Stimulated activated CD8-positive, alpha-beta memory T cell treated with anti-CD3 and anti-CD28 coated beads, Interleukin-4, amount 100 ng/mL, for 48 hours (primary cell): ENCODE results near the gene DCUN1D3.

ENCODE experiments used
- DNase-seq: peaks from one replicate; pipeline ENCODE4 v3.0.0-alpha.2; 2020

The DCUN1D3 gene

GRCh38 chr16:20918486-20919239 is 18.5 kb upstream of the DCUN1D3 start:
- peak; percentile 33 for DNase-seq

GRCh38 chr16:20916942-20917341 is 16.8 kb upstream of the DCUN1D3 start:
- no peak for DNase-seq

DNA sequence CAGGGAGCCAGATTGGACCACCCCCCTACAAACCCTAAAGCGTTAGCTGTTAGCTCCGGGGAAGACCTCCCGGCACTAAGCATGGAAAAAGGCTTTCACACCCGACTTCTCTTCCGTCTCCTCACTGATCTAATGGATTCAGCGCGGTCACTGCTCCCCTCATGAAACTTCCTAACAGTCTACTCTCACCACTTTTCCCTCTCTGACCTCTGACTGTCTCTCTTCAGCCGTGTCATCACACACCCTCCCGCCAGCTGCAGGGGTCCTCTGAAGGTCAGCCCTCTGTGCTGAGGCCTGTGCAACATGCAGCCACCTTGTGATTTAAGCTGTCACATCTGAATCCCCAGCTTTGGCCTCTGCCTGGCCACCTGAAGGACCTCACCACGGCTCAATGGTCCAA is 16.1 kb upstream of the DCUN1D3 start:
- no peak for DNase-seq

GRCh38 chr16:20911361-20911760 is 11.2 kb upstream of the DCUN1D3 start:
- no peak for DNase-seq

GRCh38 chr16:20910781-20911321 is 10.7 kb upstream of the DCUN1D3 start:
- DNase-seq: no peak

GRCh38 chr16:20906341-20907255 is 6.4 kb upstream of the DCUN1D3 start:
- no peak for DNase-seq

DNA sequence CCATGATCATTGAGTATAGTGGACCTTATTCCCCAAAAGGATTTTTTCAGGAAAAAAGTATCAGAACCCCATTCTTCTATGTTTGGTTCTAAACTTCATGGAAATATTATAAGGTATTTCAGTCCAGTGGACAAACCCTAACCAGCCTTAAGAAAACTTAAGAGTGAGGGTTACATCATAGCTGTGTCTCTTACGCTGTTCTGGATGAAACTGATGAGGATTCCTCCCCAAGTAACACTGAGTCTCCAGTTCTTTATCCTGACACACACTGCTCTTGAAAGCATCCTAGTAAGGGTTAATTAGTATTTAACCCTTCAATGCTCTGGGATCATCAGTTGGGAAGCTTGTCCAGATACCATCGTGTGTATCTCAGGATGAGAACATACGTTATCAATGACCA is 5.4 kb upstream of the DCUN1D3 start:
- no peak for DNase-seq

DNA sequence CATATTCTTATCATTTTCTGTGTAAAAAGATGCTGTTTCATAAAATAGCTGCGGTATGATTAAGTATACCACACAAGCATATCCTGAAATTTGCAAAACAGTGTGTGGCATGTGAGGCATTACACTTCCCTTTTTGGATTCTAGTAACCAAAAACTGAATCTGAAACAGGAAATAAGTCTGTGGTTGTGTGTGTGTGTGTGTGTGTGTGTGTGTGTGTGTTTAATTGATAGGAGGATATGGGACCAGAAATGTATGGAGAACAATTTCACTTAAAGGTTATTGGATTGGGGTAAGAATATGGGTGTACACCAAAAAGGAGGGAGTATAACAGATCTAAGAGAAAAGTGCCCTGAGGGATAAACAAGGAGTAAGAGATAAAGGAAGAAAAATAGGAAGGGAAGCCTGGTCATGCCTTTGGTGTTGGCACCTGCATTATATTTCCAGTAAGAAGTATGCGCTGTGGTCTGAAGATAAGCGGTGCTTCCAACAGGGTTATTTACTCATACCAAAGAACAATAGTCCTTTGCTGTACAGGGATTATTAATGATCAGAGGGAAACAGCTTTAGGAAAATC is 4.4 kb upstream of the DCUN1D3 start:
- no peak for DNase-seq

DNA sequence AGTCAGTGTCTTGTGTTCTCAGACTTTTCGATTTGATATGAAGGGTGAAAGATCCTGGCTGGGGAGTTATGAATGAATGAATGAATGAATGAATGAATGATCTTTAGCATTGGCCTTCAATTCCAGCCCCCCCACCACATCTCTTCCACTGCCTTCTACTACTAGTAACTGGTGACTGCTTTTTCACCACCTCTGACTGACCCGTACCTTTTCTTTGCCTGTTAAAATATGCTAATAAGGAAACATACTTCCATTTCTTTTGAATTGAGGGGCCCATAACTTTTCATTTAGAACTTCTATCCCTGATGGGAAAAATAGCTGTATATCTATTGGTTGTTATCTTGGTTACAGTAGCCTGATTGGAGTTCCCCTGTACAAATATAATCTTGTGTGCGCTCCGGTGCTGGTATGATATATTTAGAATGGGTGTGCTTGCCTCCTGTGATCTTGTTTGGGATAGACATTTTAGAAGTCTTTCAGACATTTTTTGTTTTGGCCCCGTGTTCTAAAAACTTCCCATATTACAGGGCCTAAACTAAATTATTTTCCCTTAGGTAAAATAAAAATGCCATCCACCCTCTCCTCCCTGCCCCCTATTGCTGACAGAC is 3.8 kb upstream of the DCUN1D3 start:
- no peak for DNase-seq

DNA sequence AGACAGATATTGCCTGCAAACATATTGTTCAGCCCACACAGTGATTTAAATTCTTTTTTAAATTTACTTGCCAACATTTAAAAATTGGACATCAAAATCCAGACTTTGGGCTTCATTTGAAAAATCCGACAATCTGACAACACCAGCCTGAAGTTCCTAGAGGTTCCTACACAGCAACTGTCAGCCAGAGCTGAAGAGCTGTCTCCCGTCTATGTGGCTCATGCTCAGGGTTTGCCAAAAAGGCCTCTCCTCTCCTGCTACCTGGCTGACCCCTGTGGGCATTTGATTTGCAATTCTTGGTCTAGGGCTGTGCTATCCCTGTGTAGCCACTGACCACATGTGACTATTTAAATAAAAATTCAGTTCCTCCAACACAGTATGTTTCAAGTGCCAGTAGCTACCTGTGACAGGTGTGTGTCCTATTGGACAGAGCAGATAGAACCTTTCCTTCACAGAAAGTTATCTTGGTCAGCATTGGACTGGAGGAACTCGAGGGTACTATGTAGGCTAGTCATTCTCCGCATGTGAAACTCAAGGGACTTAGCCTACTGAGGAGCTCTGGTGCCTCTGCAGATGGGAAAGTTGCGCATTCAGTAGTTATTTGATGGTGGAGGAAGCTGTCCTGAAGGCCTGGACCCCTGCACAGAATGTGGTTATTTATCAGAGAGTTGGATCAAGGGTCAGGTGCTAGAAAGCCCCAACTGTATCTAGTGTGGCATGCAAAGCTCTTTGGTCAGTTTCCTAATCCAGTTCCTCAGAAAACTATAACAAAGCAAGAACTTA is 3.1 kb upstream of the DCUN1D3 start:
- no peak for DNase-seq

- no peak for DNase-seq
These were observed 2.3 kb upstream of the DCUN1D3 start for GRCh38 chr16:20902426-20902825.

DNA sequence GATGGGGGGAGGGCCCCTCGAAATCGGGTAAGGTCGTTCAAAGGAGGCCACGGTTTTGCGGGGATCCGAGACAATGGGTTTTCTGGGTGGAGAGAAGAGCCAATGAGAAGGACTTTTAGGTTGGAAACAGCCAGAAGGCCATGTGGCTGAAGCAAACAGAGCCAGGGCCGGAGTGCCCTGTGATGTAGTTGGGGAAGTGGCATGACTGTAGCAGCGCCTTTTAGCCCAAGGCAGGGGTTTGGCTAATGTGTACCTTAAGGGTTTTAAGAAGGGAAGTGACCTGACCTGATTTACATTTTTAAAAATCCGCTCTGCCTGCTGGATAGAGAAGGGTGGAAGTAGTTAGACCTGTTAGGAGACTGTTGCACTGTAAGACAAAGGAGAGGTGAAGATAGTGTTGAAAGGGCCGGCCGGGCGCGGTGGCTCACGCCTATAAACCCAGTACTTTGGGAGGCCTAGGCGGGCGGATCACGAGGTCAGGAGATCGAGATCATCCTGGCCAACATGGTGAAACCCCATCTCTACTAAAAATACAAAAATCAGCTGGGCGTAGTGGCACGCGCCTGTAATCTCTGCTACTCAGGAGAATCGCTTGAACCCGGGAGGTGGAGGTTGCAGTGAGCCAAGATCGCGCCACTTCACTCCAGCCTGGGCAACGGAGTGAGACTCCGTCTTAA is 1.4 kb upstream of the DCUN1D3 start:
- DNase-seq: peak; percentile 47

DNA sequence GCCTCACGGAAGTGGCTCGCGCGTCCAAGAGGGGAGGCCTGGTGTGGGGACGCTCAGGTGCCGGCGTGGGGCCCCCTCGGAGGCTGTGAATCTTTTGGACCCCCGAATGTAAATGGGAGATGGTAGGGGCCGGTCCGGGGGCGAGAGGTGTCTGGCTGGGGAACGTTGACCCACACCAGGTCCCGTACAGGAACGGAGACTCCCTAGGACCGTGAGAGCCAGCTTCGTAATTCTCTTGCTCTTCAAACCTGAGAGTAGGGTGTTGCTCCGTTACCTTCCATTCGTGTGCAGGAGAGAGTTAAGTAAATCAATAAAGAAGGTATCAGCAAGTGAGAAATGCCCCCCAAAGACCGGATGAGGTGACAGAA is 894 bp upstream of the DCUN1D3 start:
- no peak for DNase-seq

DNA sequence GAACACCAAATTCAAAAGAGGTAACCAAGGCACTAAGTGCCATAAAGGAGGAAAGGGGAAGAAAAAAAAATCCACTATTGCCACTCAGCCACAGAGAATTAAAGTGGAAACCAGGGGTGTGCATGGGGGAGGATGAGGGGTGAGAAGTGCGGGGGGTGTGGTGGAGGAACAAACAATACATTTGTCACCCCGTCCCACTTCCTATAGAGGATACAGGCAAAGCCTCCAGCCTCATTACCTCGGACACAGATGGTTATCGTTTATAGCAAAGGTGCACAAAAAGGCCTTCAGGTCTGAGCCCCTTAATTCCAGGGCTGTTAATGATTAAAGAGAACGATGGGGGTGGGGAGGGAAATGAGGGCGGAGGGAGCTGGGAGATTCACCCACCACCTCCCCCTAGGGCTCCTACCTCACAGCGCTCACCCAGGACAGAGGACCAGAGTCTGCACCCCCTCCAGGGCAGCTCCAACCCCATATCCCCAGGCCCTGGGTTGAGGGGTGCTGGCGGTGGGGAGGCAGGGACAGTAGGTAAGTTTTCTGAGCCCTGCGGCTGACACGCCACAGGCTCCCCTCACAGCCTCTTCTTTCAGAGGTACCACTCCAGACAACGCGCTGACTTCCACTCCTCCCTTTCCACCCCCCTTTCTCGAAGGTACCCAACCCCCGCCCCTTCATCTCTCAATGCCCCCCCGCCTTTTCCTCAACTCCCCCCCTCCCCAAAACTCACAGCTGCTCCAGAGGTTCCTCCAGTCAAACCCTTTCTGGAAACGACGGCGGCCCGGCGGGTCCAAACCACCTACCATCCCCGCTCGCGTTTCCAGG is 470 bp downstream of the DCUN1D3 start:
- DNase-seq: peak; percentile 31

- no peak for DNase-seq
These were observed 1.1 kb downstream of the DCUN1D3 start for GRCh38 chr16:20899071-20899470.

DNA sequence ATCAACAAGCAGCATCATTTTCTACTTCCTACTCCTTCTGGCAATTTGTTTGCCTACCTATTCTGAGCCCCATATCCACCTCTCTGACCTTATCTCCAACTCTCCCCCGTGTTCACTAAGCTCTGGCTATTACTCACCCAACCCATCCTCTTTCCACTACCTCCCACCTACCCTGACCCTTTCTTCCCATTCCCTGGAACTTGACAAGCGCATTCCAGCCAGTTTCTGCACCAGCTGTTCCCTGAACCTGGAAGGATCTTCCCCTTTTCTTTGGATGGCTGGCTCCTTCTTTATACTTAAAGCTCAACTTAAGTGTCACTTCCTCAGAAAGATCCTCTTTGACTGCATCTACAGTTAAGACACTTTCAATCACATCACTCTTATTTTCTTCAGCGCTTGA is 2.2 kb downstream of the DCUN1D3 start:
- DNase-seq: no peak

DNA sequence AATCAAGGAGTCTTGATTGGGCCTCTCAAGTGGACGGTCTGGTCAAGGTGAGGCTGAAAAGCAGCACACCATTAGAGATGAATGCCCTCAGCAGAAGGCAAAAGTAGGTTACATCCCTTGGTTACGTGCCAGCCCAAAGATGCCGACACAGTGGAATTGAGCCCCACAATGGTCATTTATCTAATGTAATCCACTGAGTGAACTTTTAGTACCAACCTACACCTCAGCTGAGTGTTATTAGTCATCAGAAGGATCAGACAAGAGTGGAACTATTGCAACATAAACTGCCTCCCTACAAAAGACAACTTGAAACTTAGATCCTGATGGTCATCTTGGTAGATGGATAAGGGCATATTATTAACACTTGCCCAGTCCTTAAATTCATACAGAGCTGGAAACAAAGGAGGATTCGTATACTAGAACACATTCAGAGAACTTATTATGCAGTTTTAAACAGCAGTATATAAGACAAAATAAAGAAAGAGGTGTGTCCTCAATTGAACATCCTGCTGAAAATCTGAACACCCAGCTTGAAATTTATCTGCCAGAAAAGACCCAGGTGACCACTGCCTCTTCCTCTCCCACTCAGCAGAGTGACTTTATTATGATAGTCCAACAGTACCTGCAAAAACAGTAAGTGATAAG is 2.8 kb downstream of the DCUN1D3 start:
- no peak for DNase-seq

DNA sequence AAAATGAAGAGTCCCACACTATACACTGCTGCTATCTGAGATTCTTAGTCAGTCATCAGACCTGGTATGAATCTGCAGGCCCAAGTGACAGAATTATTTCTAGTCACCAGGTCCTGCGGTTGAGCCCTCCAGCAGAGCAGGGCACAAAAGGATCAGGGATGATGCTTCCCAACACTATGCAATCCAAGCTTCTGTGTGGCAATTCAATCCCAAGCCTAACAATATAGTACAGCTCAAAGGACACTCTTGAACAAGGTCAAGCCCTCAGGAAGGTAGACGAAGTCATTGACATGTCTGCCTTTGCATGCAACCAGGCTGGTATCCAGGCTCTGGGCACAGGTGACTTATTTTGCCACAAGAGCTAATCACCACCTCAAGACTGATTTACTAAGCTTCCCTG is 5.8 kb downstream of the DCUN1D3 start:
- DNase-seq: no peak

DNA sequence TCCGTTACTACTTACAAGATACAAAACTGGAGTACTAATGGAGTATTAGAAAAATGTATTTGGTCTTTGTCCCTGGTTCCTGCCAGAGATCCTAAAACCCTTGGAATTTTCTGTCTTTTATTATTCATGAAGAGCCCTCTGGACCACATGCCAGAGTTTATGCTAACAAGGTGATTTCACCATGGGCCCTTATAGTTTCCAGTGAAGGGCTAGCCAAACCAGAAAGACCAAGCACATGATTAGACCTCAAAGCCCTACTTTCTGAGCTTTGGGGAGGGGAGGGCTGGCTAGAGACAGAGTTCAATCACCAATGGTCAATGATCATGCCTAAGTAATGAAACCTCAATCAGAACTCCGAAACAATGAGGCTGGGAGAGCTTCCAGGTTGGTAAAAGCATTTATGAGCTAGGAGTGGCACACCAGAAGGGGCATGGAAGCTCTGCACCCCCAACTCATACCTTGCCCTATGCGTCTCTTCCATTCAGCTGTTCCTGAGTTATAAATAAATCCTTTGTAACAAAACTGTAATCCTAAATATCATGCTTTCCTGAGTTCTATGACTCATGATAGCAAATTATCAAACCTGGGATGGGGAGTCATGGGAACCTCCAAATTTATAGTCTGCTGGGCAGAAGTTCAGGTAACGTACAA is 10.4 kb downstream of the DCUN1D3 start:
- DNase-seq: no peak

GRCh38 chr16:20887207-20887606 is 13.0 kb downstream of the DCUN1D3 start:
- no peak for DNase-seq
